Skeletal muscle tissue (tissue), 4 donors: ENCODE measurements around the gene TFAP2B. TPM values are rescaled to one million over a fixed set of nuclear protein-coding genes. Genes with fewer than 3 reads are reported as not detected.

ENCODE experiments used
- H3K27ac ChIP-seq: one replicate; pipeline ENCODE4 v1.7.0; 2013; ENCODE audit warnings: mild to moderate bottlenecking, low read depth, low read length, inconsistent platforms
- H3K27me3 ChIP-seq, 3 donors: one replicate each; pipeline ENCODE4 v1.7.0; 2013; ENCODE audit warnings: low read length in 3 of 3; ENCODE audit not compliant: control insufficient read depth in 3 of 3, insufficient read depth in 3 of 3
- H3K36me3 ChIP-seq, 3 donors: one replicate each; pipeline ENCODE4 v1.7.0; 2013; ENCODE audit warnings: low read length in 3 of 3; ENCODE audit not compliant: control insufficient read depth in 3 of 3, insufficient read depth in 3 of 3
- H3K4me1 ChIP-seq, 3 donors: one replicate each; pipeline ENCODE4 v1.7.0; 2013; ENCODE audit warnings: low read length in 3 of 3, mild to moderate bottlenecking in 3 of 3; ENCODE audit not compliant: control insufficient read depth in 3 of 3, insufficient read depth in 3 of 3
- H3K4me3 ChIP-seq, 3 donors: one replicate each; pipeline ENCODE4 v1.7.0; 2013; ENCODE audit warnings: low read length in 3 of 3
- H3K9ac ChIP-seq, 3 donors: one replicate each; pipeline ENCODE4 v1.7.0; 2013; ENCODE audit warnings: low read length in 3 of 3, mild to moderate bottlenecking in 3 of 3, moderate library complexity in 2 of 3, low read depth in 1 of 3
- H3K9me3 ChIP-seq, 3 donors: one replicate each; pipeline ENCODE4 v1.7.0; 2013; ENCODE audit warnings: low read length in 3 of 3; ENCODE audit not compliant: control insufficient read depth in 3 of 3
- total RNA-seq: library from RNA; depleted of rRNA; stranded (reverse); fragments of >200 nt; gene quantifications from one replicate; pipeline ENCODE4 v1.2.3, GENCODE V29; 2014
- donor health status: Osteomylitis.

The TFAP2B gene
- total RNA-seq, 1 donor from 2014 or later: not detected

DNA sequence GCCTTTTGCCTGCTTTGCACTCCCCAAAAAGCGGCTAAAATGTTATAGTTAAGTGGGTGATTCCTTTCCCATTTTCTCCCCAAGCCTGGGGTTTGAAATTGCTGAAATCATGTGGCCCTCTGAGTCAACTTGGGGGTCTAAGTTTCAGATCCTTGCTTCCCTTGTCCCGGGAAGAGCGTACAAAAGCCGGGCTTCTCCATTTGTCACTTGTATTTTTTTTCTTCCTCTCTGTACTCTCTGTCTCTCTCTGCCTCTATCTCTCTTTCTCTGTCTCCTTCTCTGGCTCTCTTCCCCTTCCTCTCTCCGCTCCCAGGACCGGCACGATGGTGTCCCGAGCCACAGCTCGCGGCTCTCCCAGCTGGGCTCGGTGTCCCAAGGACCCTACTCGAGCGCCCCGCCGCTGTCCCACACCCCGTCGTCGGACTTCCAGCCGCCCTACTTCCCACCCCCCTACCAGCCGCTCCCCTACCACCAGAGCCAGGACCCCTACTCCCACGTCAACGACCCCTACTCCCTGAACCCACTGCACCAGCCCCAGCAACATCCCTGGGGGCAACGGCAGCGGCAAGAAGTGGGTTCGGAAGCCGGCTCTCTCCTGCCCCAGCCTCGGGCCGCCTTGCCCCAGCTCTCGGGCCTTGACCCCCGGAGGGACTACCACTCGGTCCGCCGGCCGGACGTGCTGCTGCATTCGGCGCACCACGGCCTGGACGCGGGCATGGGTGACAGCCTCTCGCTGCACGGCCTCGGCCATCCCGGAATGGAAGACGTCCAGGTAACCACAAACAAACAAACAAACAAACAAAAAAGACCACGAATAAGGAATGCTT lies 4.6 kb downstream of the TFAP2B start:
- peaks cover 0 to 8% (median 6%) of the 10 kb centered on the region in 3 donors for H3K4me1 ChIP-seq
- H3K9ac ChIP-seq: no peak overlapping the region
- no peaks in the 10 kb centered on the region for H3K36me3 ChIP-seq
- no peak overlapping the region for H3K27ac ChIP-seq
- peaks cover 90 to 93% (median 91%) of the 10 kb centered on the region in 3 donors for H3K27me3 ChIP-seq
- H3K4me3 ChIP-seq: no peak overlapping the region
- no peaks in the 10 kb centered on the region for H3K9me3 ChIP-seq

- H3K27me3 ChIP-seq: peaks cover 80 to 92% (median 88%) of the 10 kb centered on the region in 3 donors
- H3K9me3 ChIP-seq: no peaks in the 10 kb centered on the region
- H3K4me1 ChIP-seq: peaks cover 0 to 6% (median 3%) of the 10 kb centered on the region in 3 donors
- no peaks in the 10 kb centered on the region for H3K36me3 ChIP-seq
- no peak overlapping the region for H3K9ac ChIP-seq
- H3K27ac ChIP-seq: no peak overlapping the region
- H3K4me3 ChIP-seq: no peak overlapping the region
Measured at GRCh38 chr6:50824552-50824951, 5.9 kb downstream of the TFAP2B start.

- no peak overlapping the region for H3K27ac ChIP-seq
- no peaks in the 10 kb centered on the region for H3K36me3 ChIP-seq
- no peaks in the 10 kb centered on the region for H3K9me3 ChIP-seq
- H3K9ac ChIP-seq: no peak overlapping the region
- H3K4me3 ChIP-seq: no peak overlapping the region
- peaks cover 0 to 2% (median 0%) of the 10 kb centered on the region in 3 donors for H3K4me1 ChIP-seq
- H3K27me3 ChIP-seq: peaks cover 78 to 90% (median 81%) of the 10 kb centered on the region in 3 donors
Measured at GRCh38 chr6:50825375-50826036, 6.8 kb downstream of the TFAP2B start.

GRCh38 chr6:50826037-50826761 lies 7.5 kb downstream of the TFAP2B start:
- H3K9me3 ChIP-seq: no peaks in the 10 kb centered on the region
- H3K9ac ChIP-seq: no peak overlapping the region
- no peaks in the 10 kb centered on the region for H3K4me1 ChIP-seq
- H3K27me3 ChIP-seq: peaks cover 78 to 90% (median 78%) of the 10 kb centered on the region in 3 donors
- H3K4me3 ChIP-seq: no peak overlapping the region
- H3K27ac ChIP-seq: no peak overlapping the region
- H3K36me3 ChIP-seq: no peaks in the 10 kb centered on the region

- Histone ChIP-seq H3K36me3 (no peaks in the 10 kb centered on the region), H3K4me1 (no peaks in the 10 kb centered on the region), H3K4me3 (no peak overlapping the region), H3K9ac (no peak overlapping the region), H3K27ac (no peak overlapping the region), H3K9me3 (no peaks in the 10 kb centered on the region), H3K27me3 (peaks cover 74 to 91% (median 78%) of the 10 kb centered on the region in 3 donors)
Measured at GRCh38 chr6:50826803-50827202, 8.1 kb downstream of the TFAP2B start.

- peaks cover 58 to 78% (median 62%) of the 10 kb centered on the region in 3 donors for H3K27me3 ChIP-seq
- no peaks in the 10 kb centered on the region for H3K36me3 ChIP-seq
- no peak overlapping the region for H3K4me3 ChIP-seq
- H3K9me3 ChIP-seq: no peaks in the 10 kb centered on the region
- H3K9ac ChIP-seq: no peak overlapping the region
- no peaks in the 10 kb centered on the region for H3K4me1 ChIP-seq
- H3K27ac ChIP-seq: no peak overlapping the region
Measured at GRCh38 chr6:50829049-50829448, 10.4 kb downstream of the TFAP2B start.

DNA sequence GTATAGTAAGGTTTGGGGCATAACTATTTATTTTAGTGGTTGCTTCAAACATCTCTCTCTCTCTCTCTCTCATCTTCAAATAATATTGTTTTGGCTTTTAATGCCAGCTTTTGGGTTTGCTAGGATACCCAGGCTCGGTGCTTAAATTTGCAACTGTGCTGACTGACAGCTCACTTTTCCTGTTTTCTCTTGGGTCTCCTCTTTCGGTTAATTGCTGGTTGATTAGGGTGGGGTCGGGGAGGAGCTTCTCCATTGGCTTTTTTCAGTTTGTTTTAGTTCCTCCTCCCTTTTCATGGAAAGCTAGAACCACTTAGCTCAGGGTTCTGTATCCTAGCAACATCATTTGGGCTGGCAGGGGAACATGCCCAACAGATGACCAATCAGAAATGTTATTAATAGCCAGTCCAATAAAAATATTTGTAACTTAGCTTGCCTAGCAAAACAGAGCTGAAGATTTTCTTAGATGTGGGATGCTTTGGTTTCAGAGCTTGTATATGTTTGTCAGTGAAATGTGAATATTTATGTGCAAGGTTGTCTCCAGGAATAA lies 11.3 kb downstream of the TFAP2B start:
- Histone ChIP-seq H3K27ac (no peak overlapping the region), H3K4me3 (no peak overlapping the region), H3K9me3 (no peaks in the 10 kb centered on the region), H3K36me3 (no peaks in the 10 kb centered on the region), H3K27me3 (peaks cover 54 to 73% (median 54%) of the 10 kb centered on the region in 3 donors), H3K4me1 (no peaks in the 10 kb centered on the region), H3K9ac (no peak overlapping the region)

- H3K9me3 ChIP-seq: no peaks in the 10 kb centered on the region
- H3K9ac ChIP-seq: no peak overlapping the region
- no peak overlapping the region for H3K27ac ChIP-seq
- peaks cover 52 to 73% (median 52%) of the 10 kb centered on the region in 3 donors for H3K27me3 ChIP-seq
- no peaks in the 10 kb centered on the region for H3K36me3 ChIP-seq
- no peaks in the 10 kb centered on the region for H3K4me1 ChIP-seq
- no peak overlapping the region for H3K4me3 ChIP-seq
Measured at GRCh38 chr6:50831186-50831585, 12.5 kb downstream of the TFAP2B start.

GRCh38 chr6:50832912-50833311 lies 14.2 kb downstream of the TFAP2B start:
- Histone ChIP-seq H3K36me3 (no peaks in the 10 kb centered on the region), H3K27me3 (peaks cover 50 to 72% (median 51%) of the 10 kb centered on the region in 3 donors), H3K4me3 (no peak overlapping the region), H3K9ac (no peak overlapping the region), H3K9me3 (no peaks in the 10 kb centered on the region), H3K27ac (no peak overlapping the region), H3K4me1 (no peaks in the 10 kb centered on the region)
